ENCODE measurements around the gene ZG16.
"Not testable (repeated sequence)": the region's sequence is repeated elsewhere in the genome, so short reads cannot be mapped to it uniquely, and the experiment has no call there.

ZG16 gene

GRCh38 chr16:29789775-29790182 lies 11.7 kb downstream of the ZG16 start:
- DNase-seq = no peak

GRCh38 chr16:29790183-29790948 lies 12.3 kb downstream of the ZG16 start, which contains the start of gene KIF22:
TSS of gene KIF22 (plus strand) at chr16:29790751. CDS start at chr16:29790760, 9 bp downstream.
- peak; percentile 99 to 100 for DNase-seq

- DNase-seq = no peak
Measured at GRCh38 chr16:29790949-29791844, 13.1 kb downstream of the ZG16 start.

GRCh38 chr16:29791845-29792807 lies 14.1 kb downstream of the ZG16 start:
- no peak for DNase-seq

- DNase-seq = not testable (repeated sequence)
Measured at GRCh38 chr16:29793153-29793552, 15.1 kb downstream of the ZG16 start.

- no peak for DNase-seq
Measured at GRCh38 chr16:29794231-29794710, 16.2 kb downstream of the ZG16 start.

GRCh38 chr16:29802416-29802935 lies 24.4 kb downstream of the ZG16 start:
- no peak for DNase-seq

GRCh38 chr16:29804020-29804419 lies 26.0 kb downstream of the ZG16 start:
- no peak for DNase-seq

- DNase-seq = no peak
Measured at GRCh38 chr16:29804455-29805231, 26.6 kb downstream of the ZG16 start.

GRCh38 chr16:29805232-29806098 lies 27.4 kb downstream of the ZG16 start:
- DNase-seq = peak; percentile 96

- DNase-seq = peak in 1 of 2 donors; percentile 71
Measured at GRCh38 chr16:29806099-29806579, 28.1 kb downstream of the ZG16 start, which contains the start of gene MAZ. TSS of gene MAZ (plus strand) at chr16:29806529. CDS start at chr16:29806702, 173 bp downstream.

GRCh38 chr16:29806641-29807425 lies 28.8 kb downstream of the ZG16 start:
- peak in 1 of 2 donors; percentile 53 for DNase-seq

GRCh38 chr16:29807426-29808218 lies 29.6 kb downstream of the ZG16 start:
- DNase-seq = peak; percentile 77 to 78

- no peak for DNase-seq
Measured at GRCh38 chr16:29808219-29808900, 30.3 kb downstream of the ZG16 start.

GRCh38 chr16:29809031-29809747 lies 31.1 kb downstream of the ZG16 start:
- DNase-seq = no peak

GRCh38 chr16:29809850-29810698 lies 32.0 kb downstream of the ZG16 start:
- DNase-seq = no peak

Data from stimulated activated CD4-positive, alpha-beta T cell treated with anti-CD3 and anti-CD28 coated beads, Interleukin-2, amount 100 ng/mL, for 48 hours (primary cell).